Retinal pigment epithelial cell (primary cell): Measurements from ENCODE around the gene S100PBP.

Source experiments
- DNase-seq: peaks from one replicate; pipeline ENCODE4 v3.0.0-alpha.2; 2010; ENCODE audit warnings: low read depth
- H3K4me3 ChIP-seq: 2 replicates; pipeline ENCODE4 v1.5.1; 2011; ENCODE audit warnings: mild to moderate bottlenecking, low read length, control low read depth, moderate library complexity
- CTCF ChIP-seq: conservative IDR thresholded peaks from 2 replicates; pipeline ENCODE4 v1.5.1; 2011; ENCODE audit warnings: low read depth, low read length, control low read depth, inconsistent platforms

S100PBP gene

DNA sequence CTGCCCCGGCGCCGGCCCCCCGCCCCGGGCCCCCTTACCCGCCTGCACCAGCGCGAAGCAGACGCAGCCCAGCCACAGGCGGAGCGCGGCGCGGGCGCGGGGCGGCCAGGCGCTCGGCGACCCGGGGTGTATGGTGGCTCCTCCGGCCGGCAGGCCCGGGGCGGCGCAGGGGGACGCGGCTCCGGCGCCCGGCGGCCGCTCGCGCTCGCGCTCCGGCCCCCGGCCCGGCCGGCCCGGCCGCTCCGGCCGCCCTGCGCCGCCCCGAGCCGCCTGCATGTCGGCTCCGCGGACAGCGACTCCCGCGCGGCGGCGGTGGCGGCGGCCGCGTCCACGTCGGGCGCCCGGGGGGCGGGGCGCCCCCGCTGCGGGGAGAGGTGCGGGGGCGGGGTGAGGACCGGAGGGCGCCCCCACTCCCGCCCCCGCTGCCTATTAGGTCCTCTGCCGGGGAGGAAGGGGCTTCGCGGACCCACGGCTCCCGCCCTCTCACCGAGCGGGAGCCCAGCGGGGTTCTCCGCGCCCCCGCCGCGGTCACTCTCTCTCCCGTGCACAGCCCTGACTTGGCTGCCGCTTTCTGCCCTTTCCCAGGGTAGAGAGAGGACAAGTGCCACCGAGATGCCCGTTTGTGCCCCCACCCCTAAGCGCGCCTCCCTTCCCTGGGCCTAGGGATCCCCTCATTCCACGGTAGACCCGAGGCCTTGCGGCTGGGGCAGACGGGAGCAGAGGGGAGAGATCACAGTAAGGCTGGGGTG is 53.3 kb downstream of the S100PBP start, which contains the start of gene FNDC5:
FNDC5 (minus strand) TSS at position 298 of the 749 bp plus-strand sequence.
- peak within 1 kb of the TSS; percentile 45 for H3K4me3 ChIP-seq
- no peak for TF ChIP-seq CTCF
- no peak for DNase-seq

- no peak for TF ChIP-seq CTCF
- H3K4me3 ChIP-seq: peak overlapping the region; percentile 45
- DNase-seq: no peak
Measured at GRCh38 chr1:32871364-32872191, 54.1 kb downstream of the S100PBP start.

DNA sequence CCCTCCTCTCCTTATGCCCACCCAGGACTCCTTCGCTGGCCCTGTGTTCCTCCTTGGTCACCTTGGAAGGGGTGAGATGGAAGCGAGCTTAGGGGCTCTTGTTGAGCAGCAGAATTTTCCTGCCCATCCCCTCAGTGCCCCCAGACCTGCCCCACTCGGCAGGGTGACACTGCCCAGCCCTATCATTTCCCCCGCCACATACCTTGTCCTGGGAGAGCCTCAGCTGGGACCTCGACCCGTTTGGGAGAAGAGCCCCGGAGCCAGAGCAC is 54.7 kb downstream of the S100PBP start:
- no peak for TF ChIP-seq CTCF
- no peak overlapping the region for H3K4me3 ChIP-seq
- DNase-seq: no peak

DNA sequence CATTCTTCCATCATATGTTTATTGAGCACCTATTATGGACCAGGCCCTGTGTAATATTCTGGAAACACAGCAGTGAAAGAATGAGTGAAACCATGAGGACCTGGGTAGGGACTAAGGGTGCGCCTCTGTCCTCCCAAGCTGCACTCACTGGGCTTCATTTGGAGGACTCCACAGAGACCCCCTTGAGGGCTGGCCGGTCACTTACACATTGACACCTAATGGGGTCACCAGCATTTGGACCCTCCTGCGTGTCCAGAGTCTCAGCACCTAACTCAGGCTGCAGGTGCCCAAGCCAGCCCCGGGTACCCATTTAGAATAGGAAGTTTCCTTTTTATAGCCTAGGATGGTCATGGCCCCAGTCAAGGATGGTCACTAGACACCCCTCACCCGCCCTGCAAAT is 56.0 kb downstream of the S100PBP start:
- no peak for DNase-seq
- no peak overlapping the region for H3K4me3 ChIP-seq
- TF ChIP-seq CTCF: no peak

GRCh38 chr1:32874860-32875752 is 57.7 kb downstream of the S100PBP start:
- TF ChIP-seq CTCF: no peak
- DNase-seq: no peak
- H3K4me3 ChIP-seq: no peak overlapping the region

DNA sequence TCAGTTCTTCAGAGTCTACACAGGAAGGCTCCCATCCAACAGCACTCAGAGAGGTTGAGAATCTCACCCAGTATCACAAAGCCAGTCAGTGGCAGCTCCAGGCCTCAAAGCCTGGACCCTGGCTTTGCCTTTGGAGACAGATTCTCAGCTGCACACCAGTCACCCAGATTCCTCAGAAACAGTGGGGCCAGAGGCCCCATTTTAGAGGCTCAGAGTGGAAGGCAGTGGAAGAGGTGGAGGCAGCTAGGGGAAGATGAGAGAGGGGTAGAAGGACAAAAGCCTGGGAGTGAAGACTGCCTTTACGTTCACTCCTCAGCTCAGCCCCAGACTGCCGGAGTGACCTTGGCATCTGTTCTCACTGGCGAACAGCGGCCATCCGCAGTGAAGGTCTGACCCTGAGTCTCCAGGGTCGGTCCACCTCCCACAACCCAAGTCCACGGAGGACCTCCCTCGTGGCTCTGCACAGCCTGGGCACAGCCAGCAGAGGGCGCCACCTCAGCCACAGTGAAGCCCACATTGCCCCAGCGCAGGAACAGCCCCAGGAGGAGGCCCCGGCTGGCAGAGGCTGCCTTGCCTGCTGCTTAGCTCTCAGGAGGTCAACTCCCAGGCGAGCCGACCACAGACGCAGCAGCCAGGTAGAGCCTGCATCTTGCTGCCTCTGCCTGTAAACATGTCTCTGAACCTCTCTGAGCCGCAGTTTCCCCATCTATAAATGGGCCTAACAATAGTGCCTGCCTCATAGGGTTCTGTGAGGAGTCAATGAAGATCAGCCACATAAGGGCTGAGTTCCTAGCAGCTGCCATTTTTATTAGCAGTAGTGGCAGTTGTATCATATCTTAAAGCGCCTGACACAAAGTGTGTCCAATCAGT is 59.1 kb downstream of the S100PBP start:
- no peak for DNase-seq
- no peak overlapping the region for H3K4me3 ChIP-seq
- TF ChIP-seq CTCF: peak; percentile 96
